BE2C (cell line): ENCODE data around the gene TMEM101.
"Not testable (repeated sequence)": the region's sequence is repeated elsewhere in the genome, so short reads cannot be mapped to it uniquely, and the experiment has no call there.

Experiments
- DNase-seq: peaks from one replicate; pipeline ENCODE4 v3.0.0-alpha.2; 2020
- H3K27me3 ChIP-seq: fragments of 250-450 bp; sonication (Bioruptor Pico); 2 replicates; pipeline ENCODE4 v1.5.1; 2020; ENCODE audit warnings: mild to moderate bottlenecking
- H3K36me3 ChIP-seq: fragments of 250-450 bp; sonication (Bioruptor Pico); 2 replicates; pipeline ENCODE4 v1.5.1; 2020; ENCODE audit warnings: mild to moderate bottlenecking
- H3K4me1 ChIP-seq: fragments of 250-450 bp; sonication (Bioruptor Pico); 2 replicates; pipeline ENCODE4 v1.5.1; 2020
- H3K4me3 ChIP-seq: 2 replicates; pipeline ENCODE4 v1.5.1; 2011; ENCODE audit warnings: low read depth, low read length
- H3K9me3 ChIP-seq: fragments of 250-450 bp; sonication (Bioruptor Pico); 2 replicates; pipeline ENCODE4 v1.5.1; 2020
- TF ChIP-seq, protein P1 (sequence below): IDR thresholded peaks from 2 replicates; pipeline ENCODE4 v1.5.1; 2012; ENCODE audit warnings: mild to moderate bottlenecking, low read depth, low read length

The TMEM101 gene

DNA sequence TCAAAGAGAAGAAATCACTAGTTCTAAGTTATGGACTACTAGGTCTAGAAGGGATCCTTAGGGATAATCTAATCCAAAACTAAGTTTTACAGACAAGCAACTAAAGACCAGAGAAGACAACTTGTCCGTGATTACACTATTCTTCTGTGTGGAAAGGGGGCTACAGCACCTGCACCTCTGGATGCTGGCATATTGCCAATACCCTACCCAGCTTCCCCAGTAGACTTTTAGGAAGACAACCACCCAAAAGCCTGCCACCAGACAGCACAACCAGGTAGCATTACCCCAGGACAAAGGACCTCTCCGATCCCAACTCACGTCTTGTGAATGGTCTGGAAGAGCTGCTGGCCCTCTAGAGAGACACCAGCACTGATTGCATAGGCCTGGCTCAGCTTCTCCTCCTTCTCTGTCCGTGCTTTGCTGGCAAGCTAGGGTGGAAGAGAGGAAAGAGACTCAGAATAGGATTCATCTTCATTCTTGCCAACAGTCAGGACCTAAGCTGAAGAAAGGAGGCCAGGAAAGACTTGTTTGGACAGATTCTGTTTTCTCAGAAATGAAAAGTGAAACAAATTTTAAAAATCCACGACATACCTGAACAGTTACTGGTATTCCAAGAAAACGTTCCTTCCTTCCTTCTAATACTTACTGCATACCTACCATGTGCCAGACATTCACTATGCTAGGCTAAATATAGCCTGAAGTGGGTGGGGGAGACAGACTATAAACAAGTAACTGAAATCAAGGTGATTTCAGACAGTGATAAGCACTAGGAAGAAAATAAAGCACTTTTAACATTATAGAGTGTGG is 25.3 kb upstream of the TMEM101 start:
- peaks cover 41% of the 10 kb centered on the region for H3K36me3 ChIP-seq
- no peaks in the 10 kb centered on the region for H3K9me3 ChIP-seq

DNA sequence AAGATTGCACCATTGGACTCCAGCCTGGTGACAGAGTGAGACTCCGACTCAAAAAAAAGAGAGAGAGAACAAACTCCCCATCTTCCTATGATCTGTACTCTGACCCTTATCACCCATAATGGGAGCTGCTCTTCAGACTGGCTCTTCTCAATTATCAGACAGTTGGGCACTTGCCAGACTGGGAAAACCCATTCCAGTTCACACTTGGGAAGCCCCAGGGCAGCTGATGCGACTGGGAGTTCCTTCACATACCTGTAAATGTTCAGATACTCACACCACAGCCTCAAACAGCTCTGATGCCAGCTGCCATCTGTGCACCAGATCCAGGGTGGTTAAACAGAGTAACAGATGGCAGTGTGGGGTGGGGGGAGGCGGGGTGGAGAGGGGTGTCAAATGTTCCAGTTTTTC is 23.8 kb upstream of the TMEM101 start:
- H3K36me3 ChIP-seq: peaks cover 50% of the 10 kb centered on the region
- TF ChIP-seq, protein P1, sequence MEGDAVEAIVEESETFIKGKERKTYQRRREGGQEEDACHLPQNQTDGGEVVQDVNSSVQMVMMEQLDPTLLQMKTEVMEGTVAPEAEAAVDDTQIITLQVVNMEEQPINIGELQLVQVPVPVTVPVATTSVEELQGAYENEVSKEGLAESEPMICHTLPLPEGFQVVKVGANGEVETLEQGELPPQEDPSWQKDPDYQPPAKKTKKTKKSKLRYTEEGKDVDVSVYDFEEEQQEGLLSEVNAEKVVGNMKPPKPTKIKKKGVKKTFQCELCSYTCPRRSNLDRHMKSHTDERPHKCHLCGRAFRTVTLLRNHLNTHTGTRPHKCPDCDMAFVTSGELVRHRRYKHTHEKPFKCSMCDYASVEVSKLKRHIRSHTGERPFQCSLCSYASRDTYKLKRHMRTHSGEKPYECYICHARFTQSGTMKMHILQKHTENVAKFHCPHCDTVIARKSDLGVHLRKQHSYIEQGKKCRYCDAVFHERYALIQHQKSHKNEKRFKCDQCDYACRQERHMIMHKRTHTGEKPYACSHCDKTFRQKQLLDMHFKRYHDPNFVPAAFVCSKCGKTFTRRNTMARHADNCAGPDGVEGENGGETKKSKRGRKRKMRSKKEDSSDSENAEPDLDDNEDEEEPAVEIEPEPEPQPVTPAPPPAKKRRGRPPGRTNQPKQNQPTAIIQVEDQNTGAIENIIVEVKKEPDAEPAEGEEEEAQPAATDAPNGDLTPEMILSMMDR: no peak
- peak; percentile 32 for DNase-seq
- H3K9me3 ChIP-seq: no peaks in the 10 kb centered on the region
- no peak overlapping the region for H3K4me3 ChIP-seq
- H3K27me3 ChIP-seq: no peaks in the 10 kb centered on the region
- H3K4me1 ChIP-seq: peaks cover 8% of the 10 kb centered on the region

More for the DNA sequence above, 25.3 kb upstream of the TMEM101 start:
- TF ChIP-seq, protein P1: no peak
- Histone ChIP-seq H3K4me3 (no peak overlapping the region), H3K4me1 (peaks cover 8% of the 10 kb centered on the region), H3K27me3 (no peaks in the 10 kb centered on the region)
- DNase-seq: no peak

DNA sequence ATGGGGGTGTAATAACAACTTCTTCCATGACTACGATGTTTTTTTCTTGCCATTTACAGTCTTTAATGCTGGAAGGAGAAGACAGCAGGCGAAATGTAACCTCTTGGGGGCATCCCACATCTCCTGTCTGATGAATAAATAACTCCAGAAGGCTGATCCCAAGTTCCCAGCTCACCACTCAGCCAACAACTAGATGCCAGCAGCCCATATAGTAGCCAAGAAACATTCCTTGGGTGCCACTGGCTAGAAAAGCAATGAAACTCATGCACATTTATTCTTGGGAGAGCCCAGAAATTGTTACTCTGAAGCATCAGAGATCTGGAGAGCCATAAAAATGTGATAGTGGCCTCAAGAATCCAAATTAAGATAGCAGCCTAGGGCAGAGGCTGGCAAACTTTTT is 22.7 kb upstream of the TMEM101 start:
- no peaks in the 10 kb centered on the region for H3K9me3 ChIP-seq
- DNase-seq: no peak
- H3K4me1 ChIP-seq: peaks cover 8% of the 10 kb centered on the region
- H3K36me3 ChIP-seq: peaks cover 59% of the 10 kb centered on the region
- H3K27me3 ChIP-seq: no peaks in the 10 kb centered on the region
- no peak overlapping the region for H3K4me3 ChIP-seq
- TF ChIP-seq, protein P1: no peak

- not testable (repeated sequence) for H3K9me3 ChIP-seq, DNase-seq, H3K27me3 ChIP-seq, H3K4me1 ChIP-seq, H3K4me3 ChIP-seq
- peaks cover 63% of the 10 kb centered on the region for H3K36me3 ChIP-seq
These were observed 19.9 kb upstream of the TMEM101 start for GRCh38 chr17:44034688-44035087.

- H3K36me3 ChIP-seq: peaks cover 60% of the 10 kb centered on the region
- no peaks in the 10 kb centered on the region for H3K9me3 ChIP-seq
- TF ChIP-seq, protein P1: no peak
- DNase-seq: no peak
- H3K4me1 ChIP-seq: no peaks in the 10 kb centered on the region
- no peaks in the 10 kb centered on the region for H3K27me3 ChIP-seq
- no peak overlapping the region for H3K4me3 ChIP-seq
These were observed 19.2 kb upstream of the TMEM101 start for GRCh38 chr17:44033861-44034408.

GRCh38 chr17:44030482-44030881 is 15.7 kb upstream of the TMEM101 start:
- no peak for DNase-seq
- H3K27me3 ChIP-seq: no peaks in the 10 kb centered on the region
- peaks cover 39% of the 10 kb centered on the region for H3K36me3 ChIP-seq
- no peaks in the 10 kb centered on the region for H3K9me3 ChIP-seq
- peaks cover 6% of the 10 kb centered on the region for H3K4me1 ChIP-seq
- TF ChIP-seq, protein P1: no peak
- H3K4me3 ChIP-seq: no peak overlapping the region
